K562 (cell line): ENCODE measurements around the gene BAIAP2. TPM values are rescaled to one million over a fixed set of nuclear protein-coding genes. Genes with fewer than 3 reads are reported as not detected.

Source experiments
- ATAC-seq: fragments of 200-7000 bp; cut with Tn5 transposase; 3 replicates; pipeline ENCODE4 v1.9.1; 2020; ENCODE audit warnings: moderate library complexity
- BruUV-seq: library from RNA; stranded (reverse); fragments of 400-500 nt; replicated peaks from 2 replicates; lab custom pipeline; 2021; lab: Mats Ljungman, UMichigan
- CTCF ChIA-PET: fragments of 300-600 bp; formaldehyde crosslinking; extraction: SDS; loops from one replicate; lab custom pipeline; 2021; ENCODE audit warnings: low intra/inter-chr PET ratio; lab: Yijun Ruan, JAX
- POLR2A ChIA-PET: fragments of 300-600, 350-650 bp; sonication (Branson Sonifier 250); formaldehyde crosslinking; extraction: SDS; loops from one replicate; lab custom pipeline; 2021; ENCODE audit warnings: antibody characterized with exemption, inconsistent platforms; lab: Yijun Ruan, JAX
- DNase-seq, 4 experiments: peaks; one replicate each; pipeline versions ENCODE4 v3.0.0 to v3.0.0-alpha.2; 2011 to 2018; ENCODE audit warnings: low spot score in 3 of 4, mixed read lengths in 3 of 4; ENCODE audit errors: extremely low read depth in 1 of 4
- FAIRE-seq: peaks from 2 replicates; lab custom pipeline; 2011; peaks lifted over from hg19 to GRCh38; lab: Jason Lieb, UNC
- H2AFZ ChIP-seq: 2 replicates; pipeline ENCODE4 v1.6.0; 2011; ENCODE audit warnings: low read depth, low read length, control low read depth, inconsistent platforms
- H3K27ac ChIP-seq: fragments of 200-600 bp; 3 replicates; pipeline ENCODE4 v1.8.0; 2011; ENCODE audit warnings: low read depth, mild to moderate bottlenecking, control low read depth, inconsistent platforms, low read length, moderate library complexity, mixed read lengths; ENCODE audit errors: extremely low read depth
- H3K27me3 ChIP-seq, 2 experiments: fragments of 300-600 bp in 1 of 2; 2 replicates in 1 of 2; 3 replicates in 1 of 2; pipeline versions ENCODE4 v1.6.0 to v1.8.0; 2011; ENCODE audit warnings: inconsistent platforms in 2 of 2, low read length in 2 of 2, mild to moderate bottlenecking in 1 of 2, mixed read lengths in 1 of 2, moderate library complexity in 1 of 2; ENCODE audit not compliant: control insufficient read depth in 2 of 2, insufficient read depth in 2 of 2
- H3K36me3 ChIP-seq: fragments of 300-600 bp; 3 replicates; pipeline ENCODE4 v1.8.0; 2011; ENCODE audit warnings: mild to moderate bottlenecking, low read length, inconsistent platforms; ENCODE audit not compliant: control insufficient read depth, insufficient read depth
- H3K4me1 ChIP-seq, 2 experiments: fragments of 200-600 bp in 1 of 2; replicated peaks in 1 of 2; 2 replicates in 1 of 2; 3 replicates in 1 of 2; pipeline versions ENCODE4 v1.5.1 to v1.8.0; 2011; ENCODE audit warnings: inconsistent platforms in 2 of 2, low read length in 2 of 2, mild to moderate bottlenecking in 1 of 2, mixed read lengths in 1 of 2, moderate library complexity in 1 of 2; ENCODE audit not compliant: control insufficient read depth in 2 of 2, insufficient read depth in 2 of 2
- H3K4me2 ChIP-seq: 2 replicates; pipeline ENCODE4 v1.6.1; 2011; ENCODE audit warnings: low read length, control low read depth, inconsistent platforms, mixed read lengths; ENCODE audit not compliant: insufficient read depth
- H3K4me3 ChIP-seq: fragments of 200-600 bp; sonication (generic), shearing (Covaris generic); 2 replicates; pipeline ENCODE4 v1.5.1; 2016; ENCODE audit warnings: control low read depth, inconsistent platforms
- H3K79me2 ChIP-seq: fragments of 200-600 bp; 3 replicates; pipeline ENCODE4 v1.8.0; 2011; ENCODE audit warnings: low read length, inconsistent platforms; ENCODE audit not compliant: control insufficient read depth, insufficient read depth
- H3K9ac ChIP-seq, 2 experiments: 2 replicates each; pipeline versions ENCODE4 v1.6.0 to v1.6.1; 2011; ENCODE audit warnings: low read depth in 2 of 2, low read length in 2 of 2, control low read depth in 1 of 2, inconsistent platforms in 1 of 2, mild to moderate bottlenecking in 1 of 2, mixed read lengths in 1 of 2; ENCODE audit not compliant: insufficient read depth in 1 of 2
- H3K9me1 ChIP-seq: one replicate; pipeline ENCODE4 v1.6.0; 2011; ENCODE audit warnings: inconsistent platforms, mild to moderate bottlenecking, low read length, moderate library complexity; ENCODE audit not compliant: control insufficient read depth, insufficient read depth
- H3K9me3 ChIP-seq: replicated peaks from 2 replicates; pipeline ENCODE4 v1.5.1; 2011; ENCODE audit warnings: low read depth, low read length, inconsistent platforms; ENCODE audit not compliant: control insufficient read depth, insufficient read depth
- H4K20me1 ChIP-seq: replicated peaks from 2 replicates; pipeline ENCODE4 v1.6.1; 2011; ENCODE audit warnings: low read length, inconsistent platforms, mixed read lengths; ENCODE audit not compliant: control insufficient read depth, insufficient read depth
- BRD9 ChIP-seq: fragments of 450-650 bp; IDR thresholded peaks from 2 replicates; pipeline ENCODE4 v1.6.1; 2018; ENCODE audit warnings: low read depth; ENCODE audit not compliant: partially characterized antibody
- POLR2G ChIP-seq: fragments of 200-400 bp; formaldehyde crosslinking; IDR thresholded peaks from 2 replicates; pipeline ENCODE4 v1.6.1; 2017; ENCODE audit warnings: low read depth, mild to moderate bottlenecking, antibody characterized with exemption, low read length, moderate library complexity
- RBM39 ChIP-seq: fragments of 200-400 bp; formaldehyde crosslinking; optimal IDR thresholded peaks from 2 replicates; pipeline ENCODE3; 2018; ENCODE audit warnings: low read depth, low read length
- WGBS: fragments of 100-300 bp; shearing (Covaris generic); methylation state at CpG from one replicate; pipeline ENCODE4 v1.1.6; 2016; ENCODE audit warnings: low coverage, mixed read lengths; ENCODE audit not compliant: insufficient coverage; ENCODE audit errors: missing lambda C conversion rate; 5-methylcytosine and 5-hydroxymethylcytosine counted together
- in situ Hi-C: fragments of 300-500 bp; cut with MboI; formaldehyde crosslinking; loops from 4 replicates; pipeline ENCODE4 v1.15.0; 2018; ENCODE audit warnings: inconsistent platforms, mixed read lengths
- intact Hi-C: fragments of 100-400 bp; cut with micrococcal nuclease; formaldehyde crosslinking; loops from 2 replicates; pipeline ENCODE4 v1.14.2; 2022
- polyA plus RNA-seq, 8 experiments: library from polyadenylated mRNA; depleted of rRNA in 4 of 8; stranded (reverse) in 5 of 8; unstranded in 3 of 8; fragments of >200 nt; fragmentation: Nextera tagmentation in 2 of 8; fragmentation: Illumina TruSeq in 1 of 8; extraction: Ambion mirVana in 2 of 8; extraction: Trizol in 1 of 8; gene quantifications; 2 replicates each; pipeline versions ENCODE4 v1.2.1 to v1.2.3, GENCODE V29; 2011 to 2014; ENCODE audit warnings: inconsistent platforms in 1 of 8, missing spikeins in 1 of 8
- total RNA-seq, 7 experiments: library from RNA; depleted of rRNA in 6 of 7; stranded (reverse); fragments of >200 nt in 6 of 7; fragmentation: Illumina TruSeq in 2 of 7; extraction: Trizol in 2 of 7; gene quantifications; 2 replicates each; pipeline versions ENCODE4 v1.2.1 to v1.2.3, GENCODE V29; 2011 to 2021; ENCODE audit warnings: low replicate concordance in 1 of 7
- TF ChIP-seq, protein P1 (sequence below): sonication (generic); formaldehyde crosslinking; IDR thresholded peaks from 2 replicates; pipeline ENCODE4 v1.8.1; 2023; ENCODE audit warnings: mild to moderate bottlenecking, missing genetic modification reagents

Gene BAIAP2
- total and polyA plus RNA-seq, 9 of the 15 experiments (the other 6 are each of a cell fraction or from before 2014, with no cell fraction given) = 2.3 to 51.6 (median 18.4) TPM

DNA sequence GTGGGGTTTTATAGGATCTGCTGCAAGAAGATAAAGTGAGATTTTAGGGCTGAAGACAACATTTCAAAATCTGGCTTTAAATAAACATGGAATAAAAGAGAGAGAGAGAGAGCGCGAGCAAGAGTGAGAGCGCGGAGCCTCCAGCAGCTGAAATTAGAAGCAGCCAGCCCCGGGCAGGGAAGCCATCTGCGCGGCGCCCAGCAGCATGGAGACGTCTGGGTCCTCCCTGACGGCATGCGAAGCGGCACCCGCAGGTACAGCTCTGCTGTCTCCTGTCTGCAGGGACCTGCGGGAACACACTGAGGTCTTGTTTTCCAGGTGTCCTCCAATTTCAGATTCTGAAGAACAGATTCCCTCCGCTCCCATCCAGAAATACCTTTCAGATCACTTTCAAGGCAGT is 7.9 kb upstream of the BAIAP2 start:
- no peak for ATAC-seq
- ChIA-PET POLR2A (no interaction called here), CTCF (no interaction called here)
- Histone ChIP-seq H3K36me3 (no peaks in the 10 kb centered on the region), H2AFZ (no peak overlapping the region), H3K27me3 (0 out of 5 replicates have a peak, but pooled peaks cover 0 to 4% of the 10 kb centered on the region in 2 experiments), H3K4me3 (no peak overlapping the region), H3K9me3 (no peaks in the 10 kb centered on the region), H3K9me1 (no peaks in the 10 kb centered on the region), H3K79me2 (no peaks in the 10 kb centered on the region), H3K27ac (no peak overlapping the region), H3K4me2 (no peak overlapping the region), H3K4me1 (peaks cover 12 to 60% of the 10 kb centered on the region in 2 experiments), H3K9ac (no peak overlapping the region), H4K20me1 (no peaks in the 10 kb centered on the region)
- in situ Hi-C loops (no loop called here), intact Hi-C loops (no loop called here)
- WGBS = 80% methylated on average over 15 of the region's 15 CpGs
- no TSS peak for BruUV-seq
- FAIRE-seq = no peak
- no peak for DNase-seq
- TF ChIP-seq POLR2G = 0 out of 2 replicates have a peak, but pooled peaks have one; percentile 17
- TF ChIP-seq RBM39 = no peak
- TF ChIP-seq, protein P1, sequence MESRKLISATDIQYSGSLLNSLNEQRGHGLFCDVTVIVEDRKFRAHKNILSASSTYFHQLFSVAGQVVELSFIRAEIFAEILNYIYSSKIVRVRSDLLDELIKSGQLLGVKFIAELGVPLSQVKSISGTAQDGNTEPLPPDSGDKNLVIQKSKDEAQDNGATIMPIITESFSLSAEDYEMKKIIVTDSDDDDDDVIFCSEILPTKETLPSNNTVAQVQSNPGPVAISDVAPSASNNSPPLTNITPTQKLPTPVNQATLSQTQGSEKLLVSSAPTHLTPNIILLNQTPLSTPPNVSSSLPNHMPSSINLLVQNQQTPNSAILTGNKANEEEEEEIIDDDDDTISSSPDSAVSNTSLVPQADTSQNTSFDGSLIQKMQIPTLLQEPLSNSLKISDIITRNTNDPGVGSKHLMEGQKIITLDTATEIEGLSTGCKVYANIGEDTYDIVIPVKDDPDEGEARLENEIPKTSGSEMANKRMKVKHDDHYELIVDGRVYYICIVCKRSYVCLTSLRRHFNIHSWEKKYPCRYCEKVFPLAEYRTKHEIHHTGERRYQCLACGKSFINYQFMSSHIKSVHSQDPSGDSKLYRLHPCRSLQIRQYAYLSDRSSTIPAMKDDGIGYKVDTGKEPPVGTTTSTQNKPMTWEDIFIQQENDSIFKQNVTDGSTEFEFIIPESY (CRISPR knock-in tag) = peak; percentile 45; the same call in 1 of the 2 replicates
- no peak for TF ChIP-seq BRD9
